Measurements from ENCODE around the gene MAMDC4. TPM values are rescaled to one million over a fixed set of nuclear protein-coding genes. Genes with fewer than 3 reads are reported as not detected.
"Not testable (repeated sequence)": the region's sequence is repeated elsewhere in the genome, so short reads cannot be mapped to it uniquely, and the experiment has no call there.

MAMDC4 gene
- total RNA-seq, result 1.1 TPM

- no peak for DNase-seq (ENCODE audit: low read depth in 2 of 3, low spot score in 2 of 3)
Measured at GRCh38 chr9:136851941-136852663, at the start of gene MAMDC4. Gene MAMDC4 (plus strand): TSS chr9:136852346. CDS start chr9:136852417, 71 bp downstream.

GRCh38 chr9:136803009-136803550, 49.1 kb upstream of the MAMDC4 start:
- not testable (repeated sequence) for DNase-seq (ENCODE audit: low read depth in 2 of 3, low spot score in 2 of 3)

- DNase-seq (ENCODE audit: low read depth in 2 of 3, low spot score in 2 of 3), result no peak
Measured at GRCh38 chr9:136803551-136804508, 48.3 kb upstream of the MAMDC4 start.

GRCh38 chr9:136804509-136805206, 47.5 kb upstream of the MAMDC4 start:
- no peak for DNase-seq (ENCODE audit: low read depth in 2 of 3, low spot score in 2 of 3)

GRCh38 chr9:136805207-136805740, 46.9 kb upstream of the MAMDC4 start:
- DNase-seq (ENCODE audit: low read depth in 2 of 3, low spot score in 2 of 3), result no peak

- DNase-seq (ENCODE audit: low read depth in 2 of 3, low spot score in 2 of 3), result no peak
Measured at GRCh38 chr9:136806067-136806466, 46.1 kb upstream of the MAMDC4 start.

- no peak for DNase-seq (ENCODE audit: low read depth in 2 of 3, low spot score in 2 of 3)
Measured at GRCh38 chr9:136806631-136807201, 45.4 kb upstream of the MAMDC4 start.

GRCh38 chr9:136807281-136808074, 44.7 kb upstream of the MAMDC4 start, which contains the start of gene RABL6:
Gene RABL6 (plus strand): TSS chr9:136807948. CDS start chr9:136808197, 249 bp downstream.
- DNase-seq (ENCODE audit: low read depth in 2 of 3, low spot score in 2 of 3), result peak; percentile 83 to 91 (median 85)

- peak in 2 of 3 donors; percentile 24 to 50 for DNase-seq (ENCODE audit: low read depth in 2 of 3, low spot score in 2 of 3)
Measured at GRCh38 chr9:136808075-136808805, 43.9 kb upstream of the MAMDC4 start.

GRCh38 chr9:136808806-136809158, 43.4 kb upstream of the MAMDC4 start:
- DNase-seq (ENCODE audit: low read depth in 2 of 3, low spot score in 2 of 3), result no peak

GRCh38 chr9:136814725-136815421, 37.3 kb upstream of the MAMDC4 start:
- DNase-seq (ENCODE audit: low read depth in 2 of 3, low spot score in 2 of 3), result no peak

GRCh38 chr9:136815422-136815782, 36.7 kb upstream of the MAMDC4 start:
- no peak for DNase-seq (ENCODE audit: low read depth in 2 of 3, low spot score in 2 of 3)

GRCh38 chr9:136820971-136821825, 30.9 kb upstream of the MAMDC4 start:
- peak in 1 of 3 donors; percentile 29 for DNase-seq (ENCODE audit: low read depth in 2 of 3, low spot score in 2 of 3)

- DNase-seq (ENCODE audit: low read depth in 2 of 3, low spot score in 2 of 3), result no peak
Measured at GRCh38 chr9:136821826-136822544, 30.2 kb upstream of the MAMDC4 start.

GRCh38 chr9:136823136-136824046, 28.8 kb upstream of the MAMDC4 start:
- DNase-seq (ENCODE audit: low read depth in 2 of 3, low spot score in 2 of 3), result no peak

All from hematopoietic multipotent progenitor cell (in vitro differentiated cells).